NCI-H1092 treated with DMSO at 0.1 percent for 48 hours (cell line): Measurements from ENCODE around the gene DNAL1.
A peak's percentile ranks its signal among the peaks of the same experiment; 100 is the strongest.

Experiments used
- DNase-seq: peaks from one replicate; lab custom pipeline; 2025; lab: John Stamatoyannopoulos, UW

DNAL1 gene

GRCh38 chr14:73744175-73744867 lies 99.5 kb downstream of the DNAL1 start:
- no peak for DNase-seq

- no peak for DNase-seq
These were observed 100.2 kb downstream of the DNAL1 start for GRCh38 chr14:73744874-73745529.

GRCh38 chr14:73745571-73746519 lies 101.1 kb downstream of the DNAL1 start:
- DNase-seq: no peak

- DNase-seq: no peak
These were observed 102.0 kb downstream of the DNAL1 start for GRCh38 chr14:73746520-73747378.

- no peak for DNase-seq
These were observed 102.8 kb downstream of the DNAL1 start for GRCh38 chr14:73747379-73748211.

- DNase-seq: no peak
These were observed 104.1 kb downstream of the DNAL1 start for GRCh38 chr14:73748858-73749357.

GRCh38 chr14:73749706-73750530 lies 105.1 kb downstream of the DNAL1 start:
- no peak for DNase-seq

GRCh38 chr14:73750531-73750901 lies 105.7 kb downstream of the DNAL1 start:
- peak; percentile 5 for DNase-seq

GRCh38 chr14:73751157-73751691 lies 106.4 kb downstream of the DNAL1 start:
- DNase-seq: no peak

GRCh38 chr14:73752297-73752992 lies 107.7 kb downstream of the DNAL1 start:
- DNase-seq: peak; percentile 15
